AG08396 (cell line): ENCODE measurements around the gene TSPO2.

ENCODE experiments used
- DNase-seq: peaks from one replicate; pipeline ENCODE4 v3.0.0; 2012; ENCODE audit warnings: low spot score, mixed read lengths

TSPO2 gene

GRCh38 chr6:41051873-41052272, 9.6 kb downstream of the TSPO2 start:
- DNase-seq = no peak

- DNase-seq = no peak
Observed at GRCh38 chr6:41053041-41053440, 10.8 kb downstream of the TSPO2 start, which contains the start of gene APOBEC2. Gene APOBEC2, plus strand, starts transcription at chr6:41053202. Its CDS starts 146 bp downstream, at chr6:41053348.

- no peak for DNase-seq
Observed at GRCh38 chr6:41054511-41054910, 12.2 kb downstream of the TSPO2 start.

GRCh38 chr6:41055149-41055548, 12.9 kb downstream of the TSPO2 start:
- DNase-seq = no peak

GRCh38 chr6:41056768-41057490, 14.7 kb downstream of the TSPO2 start:
- DNase-seq = no peak

- DNase-seq = no peak
Observed at GRCh38 chr6:41058783-41059181, 16.5 kb downstream of the TSPO2 start.

GRCh38 chr6:41059556-41059955, 17.3 kb downstream of the TSPO2 start:
- DNase-seq = peak; percentile 56

GRCh38 chr6:41061196-41061726, 19.0 kb downstream of the TSPO2 start:
- no peak for DNase-seq

GRCh38 chr6:41062056-41062455, 19.8 kb downstream of the TSPO2 start:
- DNase-seq = no peak

GRCh38 chr6:41063884-41064285, 21.6 kb downstream of the TSPO2 start:
- no peak for DNase-seq

- DNase-seq = no peak
Observed at GRCh38 chr6:41064841-41065240, 22.6 kb downstream of the TSPO2 start.

- DNase-seq = no peak
Observed at GRCh38 chr6:41065550-41066026, 23.3 kb downstream of the TSPO2 start.

GRCh38 chr6:41066867-41067304, 24.6 kb downstream of the TSPO2 start:
- peak; percentile 30 for DNase-seq

GRCh38 chr6:41071501-41071922, 29.2 kb downstream of the TSPO2 start:
- DNase-seq = no peak

GRCh38 chr6:41071923-41072835, 29.9 kb downstream of the TSPO2 start, which contains the start of gene OARD1:
Gene OARD1, minus strand, starts transcription at chr6:41072356. Its CDS starts 722 bp downstream, at chr6:41071634.
- DNase-seq = peak; percentile 96

GRCh38 chr6:41072836-41073202, 30.6 kb downstream of the TSPO2 start, which contains the start of gene NFYA:
Gene NFYA, plus strand, starts transcription at chr6:41072974. Its CDS starts 6,116 bp downstream, at chr6:41079090.
- peak; percentile 97 for DNase-seq

- peak; percentile 75 for DNase-seq
Observed at GRCh38 chr6:41073203-41073967, 31.1 kb downstream of the TSPO2 start.

GRCh38 chr6:41073968-41074691, 31.9 kb downstream of the TSPO2 start:
- no peak for DNase-seq

GRCh38 chr6:41074692-41075436, 32.6 kb downstream of the TSPO2 start:
- DNase-seq = no peak
